Activated T-helper 2 cell treated with anti-CD3 and anti-CD28 coated beads, Interferon-gamma antibody, Interleukin-2, Interleukin-4, amounts not matched to agents 10 μg/mL and 5 μg/mL and 100 μg/mL, durations not matched to agents 14 hours and 24 hours and 36 hours (primary cell): ENCODE measurements around the gene HTR3B. TPM values are rescaled to one million over a fixed set of nuclear protein-coding genes. Genes with fewer than 3 reads are reported as not detected.

ENCODE experiments used
- DNase-seq: peaks from one replicate; pipeline ENCODE4 v3.0.0; 2021; ENCODE audit warnings: low spot score
- H3K27ac Mint-ChIP-seq: one replicate; pipeline ENCODE4 v1.8.0; 2021; ENCODE audit warnings: mixed read lengths
- H3K27me3 Mint-ChIP-seq: one replicate; pipeline ENCODE4 v1.8.0; 2021; ENCODE audit warnings: low read depth, mixed read lengths
- H3K36me3 Mint-ChIP-seq: one replicate; pipeline ENCODE4 v1.8.0; 2021; ENCODE audit warnings: low read depth, mixed read lengths
- H3K4me1 Mint-ChIP-seq: one replicate; pipeline ENCODE4 v1.8.0; 2021; ENCODE audit warnings: low read depth, mixed read lengths
- H3K4me3 Mint-ChIP-seq: one replicate; pipeline ENCODE4 v1.8.0; 2021; ENCODE audit warnings: low read depth, mild to moderate bottlenecking, moderate library complexity, mixed read lengths
- H3K9me3 Mint-ChIP-seq: one replicate; pipeline ENCODE4 v1.8.0; 2021; ENCODE audit warnings: mixed read lengths
- intact Hi-C: fragments of 100-400 bp; cut with micrococcal nuclease; formaldehyde crosslinking; loops from one replicate; pipeline ENCODE4 v1.15.1; 2023
- total RNA-seq: library from RNA; stranded (reverse); gene quantifications from 2 replicates; pipeline ENCODE4 v1.2.3, GENCODE V29; 2022

Gene HTR3B
- total RNA-seq, 1 donor from 2014 or later, result not detected

DNA sequence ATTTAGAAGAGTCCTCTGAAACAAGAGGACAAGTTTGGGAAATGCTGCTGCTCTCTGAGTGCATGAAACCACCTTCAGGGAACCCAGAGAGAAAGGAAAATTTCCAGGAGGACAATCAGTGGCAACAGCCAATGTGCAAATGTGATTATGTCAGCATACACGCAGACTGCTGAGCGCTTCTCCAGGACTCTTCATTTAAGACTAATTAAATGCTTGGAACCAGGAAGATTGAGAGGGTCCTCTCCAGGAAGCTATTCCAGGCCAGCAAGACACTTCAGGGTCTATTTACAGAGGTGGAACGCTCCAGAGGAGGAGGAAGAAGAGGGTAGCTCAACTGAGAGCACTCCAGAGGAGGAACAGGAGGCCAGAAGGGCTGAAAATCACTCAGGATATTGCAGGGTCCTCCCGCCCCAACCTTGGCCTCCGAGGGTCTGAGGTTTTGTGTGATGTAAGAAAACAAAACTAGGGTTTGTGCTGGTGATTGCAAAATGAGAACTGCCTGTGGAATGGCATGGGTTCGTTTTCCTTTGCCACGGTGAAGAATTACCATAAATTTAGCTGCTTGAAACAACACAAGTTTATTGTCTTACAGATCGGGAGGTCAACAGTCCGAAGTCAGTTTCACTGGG is 56.2 kb downstream of the HTR3B start:
- no peaks in the 10 kb centered on the region for H3K4me1 Mint-ChIP-seq
- H3K27me3 Mint-ChIP-seq, result peaks cover 2% of the 10 kb centered on the region
- H3K4me3 Mint-ChIP-seq, result no peak overlapping the region
- no peaks in the 10 kb centered on the region for H3K36me3 Mint-ChIP-seq
- no peaks in the 10 kb centered on the region for H3K9me3 Mint-ChIP-seq
- intact Hi-C loops, result no loop called here
- H3K27ac Mint-ChIP-seq, result no peak overlapping the region
- DNase-seq, result no peak

DNA sequence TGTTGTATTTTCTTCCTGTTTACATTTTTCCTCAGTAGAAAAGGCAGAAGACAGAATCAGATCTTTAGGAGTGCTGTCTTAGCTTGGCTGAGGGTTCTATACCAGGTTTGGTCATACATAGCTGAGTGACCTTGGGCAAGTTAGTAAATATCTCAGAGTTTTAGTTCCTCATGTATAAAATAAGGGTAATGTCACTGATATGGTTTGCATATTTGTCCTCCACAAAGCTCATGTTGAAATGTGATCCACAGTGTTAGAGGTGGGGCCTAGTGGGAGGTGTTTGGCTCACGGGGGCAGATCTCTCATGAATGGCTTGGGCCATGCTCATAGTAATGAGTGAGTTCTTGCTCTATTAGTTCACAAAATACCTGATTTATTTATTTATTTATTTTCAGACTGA is 62.8 kb downstream of the HTR3B start:
- H3K27me3 Mint-ChIP-seq, result no peaks in the 10 kb centered on the region
- no peak overlapping the region for H3K27ac Mint-ChIP-seq
- DNase-seq, result no peak
- H3K36me3 Mint-ChIP-seq, result no peaks in the 10 kb centered on the region
- no peaks in the 10 kb centered on the region for H3K4me1 Mint-ChIP-seq
- no peaks in the 10 kb centered on the region for H3K9me3 Mint-ChIP-seq
- H3K4me3 Mint-ChIP-seq, result no peak overlapping the region
- intact Hi-C loops, result no loop called here

- Mint-ChIP-seq H3K36me3 (no peaks in the 10 kb centered on the region), H3K27ac (no peak overlapping the region), H3K27me3 (no peaks in the 10 kb centered on the region), H3K4me3 (no peak overlapping the region), H3K4me1 (no peaks in the 10 kb centered on the region), H3K9me3 (no peaks in the 10 kb centered on the region)
- intact Hi-C loops, result no loop called here
- no peak for DNase-seq
These were observed 67.1 kb downstream of the HTR3B start for GRCh38 chr11:113971506-113972195.

- Mint-ChIP-seq H3K27me3 (peaks cover 2% of the 10 kb centered on the region), H3K9me3 (no peaks in the 10 kb centered on the region), H3K4me3 (no peak within 1 kb of the TSS), H3K4me1 (peaks cover 2% of the 10 kb centered on the region), H3K36me3 (no peaks in the 10 kb centered on the region), H3K27ac (no peak within 1 kb of the TSS)
- intact Hi-C loops, result no loop called here
- DNase-seq, result no peak
These were observed 70.3 kb downstream of the HTR3B start, which contains the start of gene HTR3A for GRCh38 chr11:113974741-113975470. Gene HTR3A (plus strand): TSS chr11:113975108. CDS start chr11:113975326, 218 bp downstream.

GRCh38 chr11:113977071-113977490 is 72.5 kb downstream of the HTR3B start:
- Mint-ChIP-seq H3K4me1 (peaks cover 2% of the 10 kb centered on the region), H3K4me3 (no peak overlapping the region), H3K27ac (no peak overlapping the region), H3K27me3 (peaks cover 2% of the 10 kb centered on the region), H3K36me3 (no peaks in the 10 kb centered on the region), H3K9me3 (no peaks in the 10 kb centered on the region)
- no peak for DNase-seq
- intact Hi-C loops, result no loop called here

- Mint-ChIP-seq H3K9me3 (no peaks in the 10 kb centered on the region), H3K27ac (no peak overlapping the region), H3K27me3 (peaks cover 2% of the 10 kb centered on the region), H3K4me3 (no peak overlapping the region), H3K4me1 (peaks cover 2% of the 10 kb centered on the region), H3K36me3 (no peaks in the 10 kb centered on the region)
- intact Hi-C loops, result no loop called here
- DNase-seq, result no peak
These were observed 73.1 kb downstream of the HTR3B start for GRCh38 chr11:113977701-113978100.

GRCh38 chr11:113979431-113979830 is 74.8 kb downstream of the HTR3B start:
- intact Hi-C loops, result no loop called here
- Mint-ChIP-seq H3K4me1 (peaks cover 2% of the 10 kb centered on the region), H3K27ac (no peak overlapping the region), H3K27me3 (peaks cover 2% of the 10 kb centered on the region), H3K9me3 (no peaks in the 10 kb centered on the region), H3K4me3 (no peak overlapping the region), H3K36me3 (no peaks in the 10 kb centered on the region)
- DNase-seq, result no peak

- intact Hi-C loops, result no loop called here
- Mint-ChIP-seq H3K4me3 (no peak overlapping the region), H3K9me3 (no peaks in the 10 kb centered on the region), H3K27ac (no peak overlapping the region), H3K36me3 (no peaks in the 10 kb centered on the region), H3K27me3 (peaks cover 4% of the 10 kb centered on the region), H3K4me1 (peaks cover 2% of the 10 kb centered on the region)
- DNase-seq, result no peak
These were observed 76.2 kb downstream of the HTR3B start for GRCh38 chr11:113980785-113981184.

- H3K4me3 Mint-ChIP-seq, result no peak overlapping the region
- intact Hi-C loops, result no loop called here
- H3K27me3 Mint-ChIP-seq, result peaks cover 4% of the 10 kb centered on the region
These were observed 77.7 kb downstream of the HTR3B start for GRCh38 chr11:113982306-113982705.

GRCh38 chr11:113984781-113985180 is 80.2 kb downstream of the HTR3B start:
- no peaks in the 10 kb centered on the region for H3K9me3 Mint-ChIP-seq
- DNase-seq, result no peak
- no peaks in the 10 kb centered on the region for H3K4me1 Mint-ChIP-seq
- no peaks in the 10 kb centered on the region for H3K36me3 Mint-ChIP-seq
- intact Hi-C loops, result no loop called here
- no peak overlapping the region for H3K27ac Mint-ChIP-seq
- no peak overlapping the region for H3K4me3 Mint-ChIP-seq
- H3K27me3 Mint-ChIP-seq, result peaks cover 2% of the 10 kb centered on the region

More at GRCh38 chr11:113982306-113982705, 77.7 kb downstream of the HTR3B start:
- Mint-ChIP-seq H3K4me1 (peaks cover 1% of the 10 kb centered on the region), H3K9me3 (no peaks in the 10 kb centered on the region), H3K36me3 (no peaks in the 10 kb centered on the region), H3K27ac (no peak overlapping the region)
- DNase-seq, result no peak

GRCh38 chr11:113985906-113986305 is 81.3 kb downstream of the HTR3B start:
- peaks cover 2% of the 10 kb centered on the region for H3K27me3 Mint-ChIP-seq
- H3K4me3 Mint-ChIP-seq, result no peak overlapping the region
- DNase-seq, result no peak
- no peaks in the 10 kb centered on the region for H3K9me3 Mint-ChIP-seq
- intact Hi-C loops, result no loop called here
- no peaks in the 10 kb centered on the region for H3K36me3 Mint-ChIP-seq
- H3K4me1 Mint-ChIP-seq, result no peaks in the 10 kb centered on the region
- H3K27ac Mint-ChIP-seq, result no peak overlapping the region

GRCh38 chr11:113986351-113987140 is 82.0 kb downstream of the HTR3B start:
- no peaks in the 10 kb centered on the region for H3K36me3 Mint-ChIP-seq
- intact Hi-C loops, result no loop called here
- no peak overlapping the region for H3K27ac Mint-ChIP-seq
- no peak overlapping the region for H3K4me3 Mint-ChIP-seq
- H3K27me3 Mint-ChIP-seq, result peaks cover 2% of the 10 kb centered on the region
- H3K9me3 Mint-ChIP-seq, result no peaks in the 10 kb centered on the region
- DNase-seq, result no peak
- no peaks in the 10 kb centered on the region for H3K4me1 Mint-ChIP-seq
